Neural cell (in vitro differentiated cells): ENCODE data around the gene ZDHHC4. TPM values are rescaled to one million over a fixed set of nuclear protein-coding genes. Genes with fewer than 3 reads are reported as not detected.

Experiments
- H2AFZ ChIP-seq: fragments of 200-600, 300-800 bp; sonication (generic), shearing (Covaris generic); 2 replicates; pipeline ENCODE4 v1.6.0; 2014; ENCODE audit warnings: low read depth, mild to moderate bottlenecking, antibody characterized with exemption, low read length, moderate library complexity
- H3F3A ChIP-seq: fragments of 200-600 bp; shearing (Covaris generic); 2 replicates; pipeline ENCODE4 v1.6.1; 2016; ENCODE audit warnings: mild to moderate bottlenecking, moderate library complexity, mixed read lengths, antibody characterized with exemption, low read length; ENCODE audit not compliant: insufficient read depth, poor library complexity, severe bottlenecking
- H3K27ac ChIP-seq: fragments of 200-600, 300-800 bp; sonication (generic), shearing (Covaris generic); 2 replicates; pipeline ENCODE4 v1.5.1; 2014; ENCODE audit warnings: mild to moderate bottlenecking, low read length, moderate library complexity
- H3K27me3 ChIP-seq: fragments of 300-800, 200-600 bp; sonication (generic), shearing (Covaris generic); 2 replicates; pipeline ENCODE4 v1.6.0; 2014; ENCODE audit warnings: mild to moderate bottlenecking, low read depth, low read length, moderate library complexity; ENCODE audit not compliant: insufficient read depth
- H3K36me3 ChIP-seq: fragments of 300-800, 200-600 bp; sonication (generic), shearing (Covaris generic); 2 replicates; pipeline ENCODE4 v1.5.1; 2014; ENCODE audit warnings: mild to moderate bottlenecking, antibody characterized with exemption, low read length, moderate library complexity; ENCODE audit not compliant: insufficient read depth
- H3K4me2 ChIP-seq: fragments of 300-800, 200-600 bp; sonication (generic), shearing (Covaris generic); 2 replicates; pipeline ENCODE4 v1.6.0; 2014; ENCODE audit warnings: mild to moderate bottlenecking, low read length
- H3K4me3 ChIP-seq: fragments of 300-800, 200-600 bp; sonication (generic), shearing (Covaris generic); 2 replicates; pipeline ENCODE4 v1.5.1; 2014; ENCODE audit warnings: mild to moderate bottlenecking, low read length, moderate library complexity
- H3K79me2 ChIP-seq: fragments of 200-600 bp; shearing (Covaris generic); replicated peaks from 2 replicates; pipeline ENCODE4 v1.6.0; 2014; ENCODE audit warnings: mild to moderate bottlenecking, low read length, moderate library complexity; ENCODE audit not compliant: insufficient read depth
- H3K9ac ChIP-seq: fragments of 300-800, 200-600 bp; sonication (generic), shearing (Covaris generic); 2 replicates; pipeline ENCODE4 v1.6.1; 2016; ENCODE audit warnings: mild to moderate bottlenecking, low read length, mixed read lengths
- H3K9me2 ChIP-seq: fragments of 200-600 bp; shearing (Covaris generic); 2 replicates; pipeline ENCODE4 v1.6.1; 2016; ENCODE audit warnings: mild to moderate bottlenecking, low read length, mixed read lengths; ENCODE audit not compliant: insufficient read depth
- H3K9me3 ChIP-seq: fragments of 200-600, 300-800 bp; sonication (generic), shearing (Covaris generic); 2 replicates; pipeline ENCODE4 v1.6.1; 2016; ENCODE audit warnings: mild to moderate bottlenecking, mixed run types, low read length, moderate library complexity, mixed read lengths
- H4K20me1 ChIP-seq: fragments of 200-600 bp; shearing (Covaris generic); 2 replicates; pipeline ENCODE4 v1.6.1; 2016; ENCODE audit warnings: mild to moderate bottlenecking, mixed run types; ENCODE audit not compliant: insufficient read depth
- EP300 ChIP-seq: fragments of 450-650 bp; conservative IDR thresholded peaks from 2 replicates; pipeline ENCODE4 v1.6.1; 2014; ENCODE audit warnings: antibody characterized with exemption, mild to moderate bottlenecking, moderate library complexity; ENCODE audit not compliant: poor library complexity, severe bottlenecking
- EZH2 ChIP-seq: fragments of 200-600, 300-800 bp; shearing (Covaris generic), sonication (generic); IDR thresholded peaks from 2 replicates; pipeline ENCODE4 v1.6.1; 2014; ENCODE audit warnings: antibody characterized with exemption, low read length, borderline replicate concordance, mild to moderate bottlenecking; ENCODE audit not compliant: insufficient read depth, poor library complexity, severe bottlenecking
- MXI1 ChIP-seq: fragments of 450-650 bp; conservative IDR thresholded peaks from 2 replicates; pipeline ENCODE4 v1.6.1; 2014; ENCODE audit warnings: antibody characterized with exemption, mild to moderate bottlenecking; ENCODE audit not compliant: poor library complexity, severe bottlenecking
- POLR2AphosphoS5 ChIP-seq: IDR thresholded peaks from 2 replicates; pipeline ENCODE4 v1.6.1; 2012
- RAD21 ChIP-seq: fragments of 450-650 bp; conservative IDR thresholded peaks from 2 replicates; pipeline ENCODE4 v1.6.1; 2014; ENCODE audit warnings: antibody characterized with exemption, mild to moderate bottlenecking, moderate library complexity
- SMC3 ChIP-seq: fragments of 450-650 bp; conservative IDR thresholded peaks from 2 replicates; pipeline ENCODE4 v1.6.1; 2014; ENCODE audit warnings: antibody characterized with exemption, mild to moderate bottlenecking, moderate library complexity; ENCODE audit not compliant: poor library complexity
- TAF1 ChIP-seq: IDR thresholded peaks from 2 replicates; pipeline ENCODE4 v1.6.1; 2012; ENCODE audit warnings: low read depth
- polyA plus RNA-seq: library from polyadenylated mRNA; depleted of rRNA; stranded (reverse); fragments of >200 nt; gene quantifications from 2 replicates; pipeline ENCODE4 v1.2.3, GENCODE V29; 2014
- TF ChIP-seq, protein P1 (sequence below): IDR thresholded peaks from 2 replicates; pipeline ENCODE4 v1.6.1; 2012; ENCODE audit warnings: borderline replicate concordance
- TF ChIP-seq, protein P2 (sequence below): fragments of 450-650 bp; IDR thresholded peaks from 2 replicates; pipeline ENCODE4 v1.5.1; 2014; ENCODE audit warnings: antibody characterized with exemption, mild to moderate bottlenecking, moderate library complexity; ENCODE audit not compliant: poor library complexity, severe bottlenecking

ZDHHC4 gene
- polyA plus RNA-seq, 1 donor from 2014 or later = 52.2 TPM

DNA sequence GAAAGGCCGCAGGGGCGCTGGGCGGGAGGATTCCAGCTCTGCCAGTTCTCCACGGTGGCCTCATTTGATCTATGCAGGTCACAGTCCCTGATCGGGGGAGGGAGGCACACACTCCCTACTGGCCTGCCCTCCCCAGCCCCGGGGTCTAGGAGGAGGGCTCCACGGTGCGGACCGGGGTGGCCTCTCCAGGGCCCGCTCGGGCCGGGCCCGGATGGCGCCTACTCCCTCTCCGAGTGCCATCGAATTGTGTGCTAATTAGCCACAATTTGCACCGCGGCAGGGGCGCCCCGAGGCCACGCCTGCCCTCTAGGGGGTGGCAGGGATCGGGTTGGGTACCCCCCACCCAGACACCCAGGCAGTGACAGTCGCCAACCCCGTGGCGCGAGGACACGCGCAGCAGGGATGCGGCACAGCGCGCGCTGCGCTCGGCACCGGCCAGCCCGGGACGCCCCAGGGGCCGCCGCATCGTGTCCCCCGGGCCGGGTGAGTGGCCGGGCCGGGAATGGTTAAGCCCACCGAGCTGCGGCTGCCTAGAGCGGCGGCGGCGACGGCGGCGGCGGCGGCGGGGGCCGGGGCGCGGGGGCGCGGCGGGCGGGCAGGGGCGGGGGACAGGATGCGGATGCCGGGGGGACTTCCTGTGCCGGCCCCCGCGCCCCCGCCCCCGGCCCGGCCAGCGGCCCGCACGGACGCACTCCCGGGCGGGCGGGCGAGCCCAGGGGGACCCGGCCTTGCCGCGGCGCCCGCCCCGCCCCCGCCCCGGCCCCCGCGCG, 37.9 kb downstream of the ZDHHC4 start, which contains the start of gene ZNF853:
TSS of gene ZNF853 (plus strand) at position 658 of the 770 bp plus-strand sequence. CDS start 565 bp downstream, outside the sequence.
- no peaks in the 10 kb centered on the region for H3K9me3 ChIP-seq

DNA sequence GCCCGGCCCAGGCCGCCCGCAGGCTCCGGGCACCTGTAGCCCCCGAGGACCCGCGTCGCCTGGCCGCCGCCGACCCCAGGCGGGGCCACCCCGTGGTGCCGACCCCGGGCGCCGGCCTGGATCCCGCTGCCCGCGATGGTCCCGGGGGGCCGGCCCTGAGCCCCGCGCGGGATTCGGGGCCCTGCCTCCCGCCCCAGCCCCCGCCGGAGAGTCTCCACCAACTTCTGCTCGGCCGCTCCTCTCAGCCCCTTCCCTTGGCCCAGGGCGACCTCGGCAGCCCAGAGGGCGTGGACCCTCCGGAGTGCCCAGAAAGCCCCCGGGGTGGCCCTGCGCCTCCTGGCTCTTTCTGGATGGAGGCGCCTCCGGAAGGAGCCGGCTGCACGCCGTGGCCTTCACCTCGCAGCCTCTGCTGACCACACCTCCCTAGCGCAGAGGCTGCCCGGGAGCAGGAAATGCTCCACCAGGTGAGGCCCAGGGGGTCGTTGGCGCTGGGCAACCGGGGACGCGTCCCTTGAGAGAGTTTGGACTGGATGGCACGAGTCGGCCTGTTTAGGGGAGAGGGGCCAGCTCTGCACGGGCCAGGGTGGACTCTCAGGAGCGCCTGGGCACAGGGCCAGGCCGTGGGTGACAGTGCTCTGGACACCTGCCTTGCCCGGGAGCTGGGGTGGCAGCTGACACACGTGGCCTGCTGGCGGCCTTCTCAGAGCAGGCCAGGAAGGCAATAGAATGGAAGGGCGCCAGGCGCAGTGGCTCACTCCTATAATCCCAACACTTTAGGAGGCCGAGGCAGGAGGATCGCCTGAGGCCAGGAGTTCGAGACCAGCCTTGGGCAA, 38.7 kb downstream of the ZDHHC4 start:
- Histone ChIP-seq H3K79me2 (no peaks in the 10 kb centered on the region), H3K4me3 (peak overlapping the region; percentile 94), H3K9ac (peak overlapping the region; percentile 77), H3F3A (no peaks in the 10 kb centered on the region), H3K36me3 (no peaks in the 10 kb centered on the region), H2AFZ (peak overlapping the region; percentile 51), H3K27me3 (no peaks in the 10 kb centered on the region), H4K20me1 (no peaks in the 10 kb centered on the region), H3K4me2 (peak overlapping the region; percentile 76), H3K9me2 (no peaks in the 10 kb centered on the region), H3K9me3 (no peaks in the 10 kb centered on the region), H3K27ac (no peak overlapping the region)
- TF ChIP-seq MXI1 (peak; percentile 40), SMC3 (no peak)

More for the DNA sequence above, 37.9 kb downstream of the ZDHHC4 start, which contains the start of gene ZNF853:
- Histone ChIP-seq H3K27me3 (no peaks in the 10 kb centered on the region), H3K9ac (peak within 1 kb of the TSS; percentile 77), H3K79me2 (no peaks in the 10 kb centered on the region), H3F3A (no peaks in the 10 kb centered on the region), H3K4me3 (peak within 1 kb of the TSS; percentile 94), H3K36me3 (no peaks in the 10 kb centered on the region), H2AFZ (peak within 1 kb of the TSS; percentile 51), H3K4me2 (peak within 1 kb of the TSS; percentile 76), H4K20me1 (no peaks in the 10 kb centered on the region), H3K27ac (no peak within 1 kb of the TSS), H3K9me2 (no peaks in the 10 kb centered on the region)
- TF ChIP-seq MXI1 (no peak), TAF1 (no peak), POLR2AphosphoS5 (peak; percentile 4), EZH2 (no peak), EP300 (no peak), RAD21 (peak; percentile 10), SMC3 (peak; percentile 17)
- TF ChIP-seq, protein P1, sequence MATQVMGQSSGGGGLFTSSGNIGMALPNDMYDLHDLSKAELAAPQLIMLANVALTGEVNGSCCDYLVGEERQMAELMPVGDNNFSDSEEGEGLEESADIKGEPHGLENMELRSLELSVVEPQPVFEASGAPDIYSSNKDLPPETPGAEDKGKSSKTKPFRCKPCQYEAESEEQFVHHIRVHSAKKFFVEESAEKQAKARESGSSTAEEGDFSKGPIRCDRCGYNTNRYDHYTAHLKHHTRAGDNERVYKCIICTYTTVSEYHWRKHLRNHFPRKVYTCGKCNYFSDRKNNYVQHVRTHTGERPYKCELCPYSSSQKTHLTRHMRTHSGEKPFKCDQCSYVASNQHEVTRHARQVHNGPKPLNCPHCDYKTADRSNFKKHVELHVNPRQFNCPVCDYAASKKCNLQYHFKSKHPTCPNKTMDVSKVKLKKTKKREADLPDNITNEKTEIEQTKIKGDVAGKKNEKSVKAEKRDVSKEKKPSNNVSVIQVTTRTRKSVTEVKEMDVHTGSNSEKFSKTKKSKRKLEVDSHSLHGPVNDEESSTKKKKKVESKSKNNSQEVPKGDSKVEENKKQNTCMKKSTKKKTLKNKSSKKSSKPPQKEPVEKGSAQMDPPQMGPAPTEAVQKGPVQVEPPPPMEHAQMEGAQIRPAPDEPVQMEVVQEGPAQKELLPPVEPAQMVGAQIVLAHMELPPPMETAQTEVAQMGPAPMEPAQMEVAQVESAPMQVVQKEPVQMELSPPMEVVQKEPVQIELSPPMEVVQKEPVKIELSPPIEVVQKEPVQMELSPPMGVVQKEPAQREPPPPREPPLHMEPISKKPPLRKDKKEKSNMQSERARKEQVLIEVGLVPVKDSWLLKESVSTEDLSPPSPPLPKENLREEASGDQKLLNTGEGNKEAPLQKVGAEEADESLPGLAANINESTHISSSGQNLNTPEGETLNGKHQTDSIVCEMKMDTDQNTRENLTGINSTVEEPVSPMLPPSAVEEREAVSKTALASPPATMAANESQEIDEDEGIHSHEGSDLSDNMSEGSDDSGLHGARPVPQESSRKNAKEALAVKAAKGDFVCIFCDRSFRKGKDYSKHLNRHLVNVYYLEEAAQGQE = no peak
- TF ChIP-seq, protein P2, sequence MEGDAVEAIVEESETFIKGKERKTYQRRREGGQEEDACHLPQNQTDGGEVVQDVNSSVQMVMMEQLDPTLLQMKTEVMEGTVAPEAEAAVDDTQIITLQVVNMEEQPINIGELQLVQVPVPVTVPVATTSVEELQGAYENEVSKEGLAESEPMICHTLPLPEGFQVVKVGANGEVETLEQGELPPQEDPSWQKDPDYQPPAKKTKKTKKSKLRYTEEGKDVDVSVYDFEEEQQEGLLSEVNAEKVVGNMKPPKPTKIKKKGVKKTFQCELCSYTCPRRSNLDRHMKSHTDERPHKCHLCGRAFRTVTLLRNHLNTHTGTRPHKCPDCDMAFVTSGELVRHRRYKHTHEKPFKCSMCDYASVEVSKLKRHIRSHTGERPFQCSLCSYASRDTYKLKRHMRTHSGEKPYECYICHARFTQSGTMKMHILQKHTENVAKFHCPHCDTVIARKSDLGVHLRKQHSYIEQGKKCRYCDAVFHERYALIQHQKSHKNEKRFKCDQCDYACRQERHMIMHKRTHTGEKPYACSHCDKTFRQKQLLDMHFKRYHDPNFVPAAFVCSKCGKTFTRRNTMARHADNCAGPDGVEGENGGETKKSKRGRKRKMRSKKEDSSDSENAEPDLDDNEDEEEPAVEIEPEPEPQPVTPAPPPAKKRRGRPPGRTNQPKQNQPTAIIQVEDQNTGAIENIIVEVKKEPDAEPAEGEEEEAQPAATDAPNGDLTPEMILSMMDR = peak; percentile 61
